Middle frontal gyrus (tissue), 1 donor: ENCODE measurements around the gene MIER3.
"Not testable (repeated sequence)": the region's sequence is repeated elsewhere in the genome, so short reads cannot be mapped to it uniquely, and the experiment has no call there.

Source experiments
- DNase-seq: peaks from one replicate; pipeline ENCODE4 v3.0.0-alpha.2; 2015; ENCODE audit warnings: low spot score; ENCODE audit errors: extremely low spot score

The MIER3 gene, protein sequence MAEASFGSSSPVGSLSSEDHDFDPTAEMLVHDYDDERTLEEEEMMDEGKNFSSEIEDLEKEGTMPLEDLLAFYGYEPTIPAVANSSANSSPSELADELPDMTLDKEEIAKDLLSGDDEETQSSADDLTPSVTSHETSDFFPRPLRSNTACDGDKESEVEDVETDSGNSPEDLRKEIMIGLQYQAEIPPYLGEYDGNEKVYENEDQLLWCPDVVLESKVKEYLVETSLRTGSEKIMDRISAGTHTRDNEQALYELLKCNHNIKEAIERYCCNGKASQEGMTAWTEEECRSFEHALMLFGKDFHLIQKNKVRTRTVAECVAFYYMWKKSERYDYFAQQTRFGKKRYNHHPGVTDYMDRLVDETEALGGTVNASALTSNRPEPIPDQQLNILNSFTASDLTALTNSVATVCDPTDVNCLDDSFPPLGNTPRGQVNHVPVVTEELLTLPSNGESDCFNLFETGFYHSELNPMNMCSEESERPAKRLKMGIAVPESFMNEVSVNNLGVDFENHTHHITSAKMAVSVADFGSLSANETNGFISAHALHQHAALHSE

DNA sequence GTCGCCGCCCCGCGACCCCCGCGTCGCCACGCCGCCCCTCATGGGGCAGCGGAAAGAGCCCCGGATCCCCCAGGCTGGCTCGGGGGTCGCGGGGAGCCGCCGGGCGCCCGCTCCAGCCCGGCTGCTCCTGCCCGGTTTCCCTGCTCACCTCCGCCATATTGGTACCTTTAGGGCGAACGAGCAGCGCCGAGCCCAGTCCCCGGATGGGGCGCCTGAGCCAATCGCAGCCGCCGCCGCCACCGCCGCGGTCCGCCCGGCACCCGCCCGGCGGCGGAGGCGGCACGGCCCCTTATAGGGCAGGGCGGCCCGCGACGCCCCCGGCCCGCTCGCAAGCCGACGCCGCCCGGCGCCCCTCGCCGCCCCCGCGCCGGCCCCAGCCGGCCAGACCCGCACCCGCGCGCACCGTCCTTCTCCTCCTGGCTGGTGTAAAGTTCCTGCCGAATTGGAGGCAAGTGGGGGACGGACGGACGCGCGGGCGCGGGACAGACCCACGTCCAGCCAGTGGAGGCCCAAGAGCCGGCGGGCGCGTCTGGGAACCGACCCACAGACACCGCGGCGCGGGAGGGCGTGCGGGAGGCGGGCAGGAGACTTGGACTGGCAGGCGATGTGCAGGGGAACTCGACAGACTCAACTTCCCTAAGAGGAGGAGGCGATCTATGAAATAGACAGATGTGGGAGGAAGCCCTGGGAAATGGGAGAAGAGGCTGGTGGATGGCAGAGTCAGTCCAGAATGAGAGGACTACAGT lies at the start of gene MIER3:
Gene MIER3 (minus strand): TSS at position 178 of the 746 bp plus-strand sequence. CDS start 21 bp downstream, at position 157.
- peak; percentile 40 for DNase-seq

DNA sequence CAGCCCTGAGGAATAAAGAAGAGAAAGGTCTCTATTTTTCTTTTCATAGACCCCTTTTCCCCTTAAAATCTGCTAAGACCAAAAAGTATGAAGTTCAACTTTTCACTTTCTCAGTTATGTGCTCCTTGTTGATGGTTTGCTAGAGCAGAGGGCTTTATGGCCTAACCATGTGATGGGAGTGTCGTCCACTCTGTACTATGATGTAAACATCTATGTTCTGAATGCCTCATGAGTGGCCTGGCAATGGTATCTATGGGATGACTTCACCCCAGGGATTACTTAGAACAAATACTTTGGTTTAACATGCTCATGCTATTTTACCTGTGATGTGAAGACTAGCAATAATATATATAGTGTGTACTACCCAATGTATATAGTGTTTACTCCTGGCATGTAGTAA lies 43.7 kb upstream of the MIER3 start:
- no peak for DNase-seq

DNA sequence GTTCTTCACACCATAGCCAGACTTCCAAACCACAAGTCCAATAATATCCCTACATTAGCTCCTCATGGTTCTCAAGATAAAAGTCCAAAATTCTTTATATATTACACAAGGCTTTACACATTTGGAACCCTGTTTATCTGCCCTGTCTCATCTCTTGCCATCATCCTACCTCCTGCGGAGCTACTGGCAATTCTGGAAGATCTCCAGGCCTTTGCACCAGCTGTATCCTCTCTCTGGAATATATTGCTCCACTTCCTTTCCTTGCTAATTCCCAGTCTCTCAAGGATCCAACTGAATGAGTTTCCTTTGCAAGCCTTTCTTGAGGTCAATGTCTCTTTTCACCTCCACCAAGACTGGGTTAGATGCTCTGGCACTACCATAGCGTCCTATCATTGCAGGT lies 41.3 kb upstream of the MIER3 start:
- no peak for DNase-seq

DNA sequence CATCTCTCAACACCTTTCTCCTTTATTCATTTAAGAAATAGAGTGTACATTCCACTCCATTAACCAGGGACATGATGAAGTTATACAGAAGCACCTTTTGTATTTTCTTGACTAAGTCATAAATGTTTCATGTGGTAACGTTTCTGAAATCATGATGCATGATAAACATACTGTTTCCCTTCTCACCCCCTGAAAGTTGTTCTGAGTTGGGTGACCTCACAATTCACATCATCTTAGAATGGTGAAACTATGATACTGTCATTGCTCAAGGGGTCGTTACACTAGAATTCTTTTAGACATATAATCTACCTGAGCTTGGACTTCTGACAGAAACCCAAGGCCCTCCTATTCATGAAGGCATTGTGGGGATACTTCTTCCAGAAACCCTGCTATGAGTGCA lies 37.8 kb upstream of the MIER3 start:
- no peak for DNase-seq

DNA sequence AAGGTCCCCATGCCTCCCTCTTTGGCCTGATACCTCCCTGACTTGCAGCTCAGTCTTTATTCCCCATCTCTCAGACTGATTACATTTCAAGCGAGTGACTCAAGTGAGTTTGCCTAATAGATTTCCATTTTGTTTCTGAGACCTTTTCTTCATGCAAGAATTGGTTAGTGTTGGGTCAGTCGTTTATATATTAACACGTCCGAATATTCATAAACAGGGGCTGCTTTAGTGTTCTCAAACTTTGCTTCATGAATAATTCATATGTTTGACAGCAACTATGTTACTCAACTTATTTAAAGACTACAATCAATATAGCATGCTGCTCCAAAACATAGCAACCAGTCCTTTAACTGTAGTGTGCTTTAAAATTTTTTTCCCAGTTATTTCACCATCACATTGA lies 36.6 kb upstream of the MIER3 start:
- DNase-seq: no peak

DNA sequence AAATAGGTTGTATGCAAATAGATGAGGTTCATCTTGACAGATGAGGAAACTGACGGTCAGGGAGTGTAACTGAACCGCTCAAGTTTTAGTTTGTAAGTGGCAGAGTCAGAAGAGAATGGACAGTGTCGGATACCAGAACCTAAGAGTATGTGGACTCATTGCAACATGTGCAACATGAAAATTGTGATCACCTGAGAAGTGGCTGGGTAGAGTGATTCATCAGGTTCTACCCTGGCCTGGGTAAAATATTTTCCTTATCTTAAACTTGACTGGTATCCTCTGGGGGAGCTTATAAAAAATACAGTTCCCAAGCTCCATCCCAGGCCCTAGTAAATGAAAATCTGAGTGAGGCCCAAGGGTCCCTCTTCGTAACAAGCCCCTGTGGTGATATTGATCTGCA lies 35.2 kb upstream of the MIER3 start:
- DNase-seq: no peak

DNA sequence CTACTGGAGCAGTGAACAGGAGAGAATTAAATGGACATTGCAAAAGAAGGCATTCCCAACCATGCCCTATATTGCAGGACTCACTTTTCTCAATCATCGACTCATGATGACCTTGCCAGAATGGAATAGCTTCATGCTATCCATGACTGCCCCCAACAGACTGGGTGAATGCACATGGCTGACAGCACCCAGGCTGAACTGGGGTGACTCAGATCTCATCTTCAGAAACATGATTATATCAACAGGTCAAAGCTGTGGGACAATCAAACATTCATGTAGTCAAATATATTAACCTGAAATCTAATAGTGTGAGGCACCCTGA lies 34.7 kb upstream of the MIER3 start:
- DNase-seq: no peak

DNA sequence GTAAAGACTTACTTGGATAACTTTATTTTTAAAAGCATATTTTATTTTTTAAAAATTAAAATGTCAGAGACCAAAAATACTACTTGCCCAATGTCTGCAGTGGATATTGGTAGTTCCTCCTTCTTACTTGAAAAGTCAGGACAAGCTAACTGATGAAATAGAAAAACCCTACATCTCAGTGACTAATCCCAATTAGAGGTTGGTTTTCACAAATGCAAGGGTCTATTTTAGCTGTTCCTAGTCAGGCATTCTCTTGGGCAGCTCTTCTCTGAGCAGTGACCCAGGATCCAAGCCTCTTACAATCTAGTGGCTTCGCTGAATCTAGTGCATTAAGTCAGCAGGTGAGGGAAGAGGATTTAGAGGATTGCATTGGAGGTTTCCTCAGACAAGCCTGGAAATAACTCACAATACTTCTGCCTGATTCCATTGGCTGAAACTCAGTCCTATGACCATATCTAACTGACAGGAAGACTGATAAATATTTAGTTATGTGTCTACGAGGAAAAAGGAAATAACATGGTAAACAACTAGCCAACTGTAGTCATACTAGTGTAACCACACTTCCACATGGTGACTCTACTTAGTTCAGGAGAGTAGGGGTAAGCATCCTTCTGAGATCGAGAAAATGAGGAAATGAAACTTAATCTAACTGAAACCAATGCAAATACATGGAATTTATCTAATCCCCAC lies 34.2 kb upstream of the MIER3 start:
- DNase-seq: no peak

DNA sequence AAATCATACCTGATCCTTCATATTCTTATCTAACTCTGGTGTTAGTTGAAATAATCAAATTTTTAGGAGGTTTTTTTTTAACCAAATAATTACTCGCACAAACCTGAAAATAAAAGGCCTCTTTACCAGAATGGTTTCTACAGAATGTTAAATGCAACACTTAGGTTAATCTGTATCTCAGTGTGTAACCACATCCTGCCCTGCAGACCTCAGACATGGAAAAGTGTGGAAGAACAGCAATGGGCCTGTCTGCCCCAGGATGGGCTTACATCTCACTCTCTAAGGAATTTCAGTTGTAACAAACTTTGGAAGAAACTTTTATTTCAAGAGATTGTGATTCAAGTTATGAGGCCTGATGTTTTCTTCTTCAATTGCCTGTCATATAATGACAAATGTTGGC lies 32.5 kb upstream of the MIER3 start:
- DNase-seq: no peak

DNA sequence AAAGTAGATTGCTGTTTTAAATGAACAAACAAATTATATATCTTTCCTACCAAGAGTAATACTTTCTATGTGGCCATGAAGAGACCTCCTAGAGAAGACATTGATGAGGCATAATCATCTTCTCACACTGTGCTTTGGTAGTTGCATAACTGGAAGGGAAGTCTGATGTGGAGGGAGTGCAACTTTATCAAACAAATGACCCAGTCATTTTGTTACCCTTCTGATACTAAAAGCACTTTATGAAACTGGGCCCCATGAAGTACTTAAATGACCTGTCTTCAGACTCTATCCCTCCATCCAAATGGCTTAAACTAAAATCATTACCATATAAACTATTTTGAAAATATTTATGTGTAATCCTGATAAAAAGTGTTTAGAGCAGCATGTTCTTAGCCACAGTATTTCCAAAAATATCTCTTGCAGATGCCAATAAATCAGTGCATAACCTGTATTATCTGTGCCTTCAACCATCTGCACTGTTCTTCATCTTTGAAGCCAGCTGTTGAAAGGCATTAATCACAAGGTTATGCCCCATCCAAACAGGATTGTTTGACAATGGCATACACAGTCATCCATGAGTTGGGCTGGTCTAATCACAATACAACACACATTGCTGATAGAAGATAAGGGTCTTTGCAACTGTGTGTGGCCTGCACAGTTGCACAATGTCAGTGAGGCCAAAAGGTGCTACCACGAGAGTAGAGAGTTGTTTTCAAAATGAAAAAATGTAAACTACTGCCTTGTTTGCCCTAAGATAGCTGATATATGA lies 31.9 kb upstream of the MIER3 start:
- no peak for DNase-seq

DNA sequence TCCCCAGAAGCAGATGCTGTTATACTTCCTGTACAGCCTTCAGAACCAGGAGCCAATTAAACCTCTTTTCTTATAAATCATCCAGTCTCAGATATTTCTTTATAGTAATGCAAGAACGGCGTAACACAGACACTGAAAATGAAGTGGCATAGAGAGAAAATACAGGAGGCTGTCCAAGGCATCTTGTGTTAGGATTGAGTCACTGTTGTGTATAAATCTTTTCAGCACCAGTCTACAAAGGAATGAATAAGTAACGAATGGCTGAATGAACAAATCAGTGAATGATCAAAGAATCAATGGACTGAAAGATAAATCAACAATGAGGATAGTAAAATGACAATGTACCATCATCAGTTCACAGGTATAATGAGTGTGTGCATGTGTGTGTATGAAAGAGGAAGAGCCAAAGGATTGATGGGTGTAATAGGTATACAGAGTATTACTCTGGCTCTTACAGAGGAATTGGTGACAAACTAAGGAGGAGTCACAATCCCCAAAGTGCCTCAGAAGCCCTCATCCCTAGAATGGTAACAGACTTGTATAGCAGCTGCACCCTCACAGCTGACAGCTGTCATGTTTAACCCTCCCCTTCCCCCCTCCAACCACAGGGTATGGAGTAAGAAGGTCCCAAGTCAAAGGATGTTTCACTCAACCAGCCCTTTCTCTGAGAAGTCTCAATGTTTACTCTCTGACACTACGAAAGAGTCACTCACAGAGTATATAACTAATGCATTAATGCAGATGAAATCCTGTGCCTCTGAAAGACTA lies 29.8 kb upstream of the MIER3 start:
- no peak for DNase-seq

DNA sequence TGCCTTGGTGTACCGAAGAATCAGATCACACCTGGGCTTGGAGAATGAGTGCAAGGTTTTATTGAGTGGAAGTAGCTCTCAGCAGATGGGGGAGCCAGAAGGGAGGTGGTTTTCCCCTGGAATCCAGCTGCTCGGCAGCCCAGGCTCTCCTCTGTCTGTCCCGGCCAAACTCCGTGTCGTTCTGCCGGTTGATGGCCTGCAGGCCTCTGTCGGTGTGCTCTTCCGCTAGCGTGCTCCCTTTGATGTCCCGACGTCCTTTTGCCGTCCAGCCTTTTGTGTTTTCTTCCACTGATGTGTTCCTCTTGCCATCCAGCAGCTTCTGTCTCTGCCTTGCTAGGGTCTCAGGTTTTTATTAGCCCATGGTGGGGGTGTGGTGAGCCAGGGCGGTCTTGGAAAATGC lies 28.0 kb upstream of the MIER3 start:
- DNase-seq: no peak

DNA sequence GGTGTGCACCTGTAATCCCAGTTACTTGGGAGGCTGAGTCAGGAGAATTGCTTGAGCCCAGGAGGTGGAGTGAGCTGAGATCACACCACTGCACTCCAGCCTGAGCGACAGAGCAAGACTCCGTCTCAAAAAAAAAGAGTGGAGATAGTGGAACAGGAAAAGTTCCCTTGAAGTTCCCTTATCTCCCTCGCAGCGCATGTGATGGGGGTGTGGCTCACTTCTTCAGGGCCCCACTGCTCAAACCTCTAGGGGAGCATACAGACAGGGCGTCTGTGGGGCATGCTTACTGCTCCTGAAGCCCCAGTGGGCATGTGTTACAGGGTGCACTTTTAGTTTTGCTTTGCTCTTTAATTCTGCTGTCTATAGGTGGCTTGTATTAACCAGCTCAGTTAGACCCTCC lies 27.6 kb upstream of the MIER3 start:
- DNase-seq: not testable (repeated sequence)

DNA sequence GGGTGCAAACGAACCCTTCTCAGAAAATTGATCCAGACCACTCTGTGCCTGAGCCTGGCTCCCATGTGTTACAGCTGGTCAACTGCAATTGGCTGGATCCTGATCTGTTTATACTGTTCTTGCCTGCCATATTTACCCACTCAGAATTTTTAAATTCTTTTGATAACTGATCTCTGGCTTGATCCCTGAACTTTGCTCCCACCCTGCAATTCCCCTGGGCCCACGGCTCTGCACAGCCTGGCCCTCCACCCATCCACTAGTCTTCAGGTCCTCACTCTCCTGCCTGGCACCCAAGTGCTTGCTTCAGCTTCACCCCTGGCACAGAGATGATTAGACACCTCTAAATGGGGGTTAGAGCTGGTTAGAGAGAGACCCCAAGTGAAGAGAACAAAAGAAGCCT lies 25.9 kb upstream of the MIER3 start:
- DNase-seq: no peak

DNA sequence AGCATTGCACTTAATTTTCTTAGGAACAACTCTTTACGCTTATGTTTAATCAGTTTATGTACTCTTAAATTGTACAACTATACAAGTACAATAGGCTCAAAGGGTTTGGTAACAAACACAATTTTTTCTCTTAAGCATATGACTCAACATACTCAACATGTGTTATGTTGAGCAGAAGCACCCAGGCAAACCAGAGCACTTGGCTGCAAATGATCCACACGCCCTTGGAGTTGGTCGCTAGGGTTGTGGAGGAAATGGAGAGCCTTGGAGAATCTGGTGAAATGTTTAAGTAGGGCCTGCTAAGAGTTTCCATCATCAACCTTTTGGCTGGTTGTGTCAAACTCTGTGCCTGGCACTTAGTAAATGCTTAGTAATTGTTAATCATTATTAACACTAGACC lies 25.1 kb upstream of the MIER3 start:
- no peak for DNase-seq

DNA sequence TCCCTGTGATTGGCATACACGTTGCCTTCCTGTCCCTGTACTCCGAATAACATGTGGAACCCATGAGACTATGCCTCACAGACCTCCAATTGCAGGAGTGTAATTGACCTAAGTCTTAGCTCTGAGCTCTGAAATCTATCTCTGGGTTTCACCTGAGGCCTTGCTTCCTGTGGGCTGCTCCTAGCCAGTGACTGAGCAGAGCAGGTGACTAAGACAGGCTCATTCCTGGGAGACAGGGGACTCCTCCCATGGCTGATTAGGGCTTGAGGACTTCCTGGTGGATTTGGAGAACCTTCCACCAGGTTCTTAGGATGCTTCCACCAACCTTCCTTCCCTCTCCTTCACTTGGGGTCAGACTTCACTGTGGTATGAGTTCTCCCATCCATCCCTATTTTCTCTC lies 22.3 kb upstream of the MIER3 start:
- DNase-seq: no peak

DNA sequence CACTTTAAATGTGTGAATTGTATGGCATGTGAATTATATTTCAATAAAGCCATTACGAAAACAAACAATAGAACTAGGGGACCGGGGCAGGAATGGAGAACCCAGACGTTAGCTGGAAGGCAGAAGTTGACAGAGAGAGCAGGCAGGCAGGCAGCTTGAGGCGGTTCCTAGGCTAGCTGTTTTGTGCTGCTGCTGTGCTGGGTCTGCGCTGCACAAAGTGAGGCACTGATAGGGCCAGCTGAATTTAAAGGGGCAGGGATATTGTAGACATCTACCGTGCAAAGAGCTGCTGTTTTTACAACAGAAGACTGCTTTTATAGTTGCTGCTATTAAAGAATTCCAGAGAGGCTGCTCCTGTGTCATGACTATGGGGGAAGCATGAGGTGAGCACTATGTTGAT lies 21.6 kb upstream of the MIER3 start:
- no peak for DNase-seq

DNA sequence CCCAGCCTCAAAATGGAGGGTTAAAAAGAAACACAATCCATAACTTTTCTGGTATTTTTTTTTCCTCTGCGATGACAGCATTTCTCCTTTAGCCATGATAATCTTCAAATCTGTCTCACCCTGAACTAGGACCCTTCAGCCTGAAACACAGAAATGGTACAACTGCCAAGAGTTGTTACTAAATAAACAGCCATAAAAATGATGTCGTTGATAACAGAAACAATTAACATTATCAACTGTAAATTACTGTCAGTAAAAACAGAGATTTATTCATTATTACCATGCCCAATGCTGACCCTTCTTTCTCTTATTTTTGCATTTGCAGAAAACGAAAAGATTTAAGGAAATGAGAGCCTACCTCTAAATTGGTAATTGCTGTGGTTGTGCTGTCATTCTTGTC lies 19.4 kb upstream of the MIER3 start:
- DNase-seq: no peak

DNA sequence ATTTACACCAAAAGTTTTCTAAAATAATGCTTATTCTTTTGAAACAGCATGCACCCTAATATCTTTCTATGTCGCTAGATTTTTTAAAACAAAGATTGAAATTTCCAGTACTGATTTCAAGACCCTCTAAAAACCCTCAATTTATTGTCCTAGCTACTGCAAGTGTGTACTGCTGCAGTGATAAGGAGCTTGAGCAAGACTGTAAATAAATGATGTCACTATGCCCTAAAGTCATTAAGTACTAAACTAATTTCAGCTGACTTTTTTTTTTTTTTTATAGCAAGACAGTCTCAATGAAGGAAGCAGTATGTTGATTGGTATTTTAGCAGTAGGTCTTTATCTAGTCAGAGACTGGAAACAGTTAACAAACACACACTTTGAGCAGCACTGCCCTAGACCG lies 12.2 kb upstream of the MIER3 start:
- no peak for DNase-seq

DNA sequence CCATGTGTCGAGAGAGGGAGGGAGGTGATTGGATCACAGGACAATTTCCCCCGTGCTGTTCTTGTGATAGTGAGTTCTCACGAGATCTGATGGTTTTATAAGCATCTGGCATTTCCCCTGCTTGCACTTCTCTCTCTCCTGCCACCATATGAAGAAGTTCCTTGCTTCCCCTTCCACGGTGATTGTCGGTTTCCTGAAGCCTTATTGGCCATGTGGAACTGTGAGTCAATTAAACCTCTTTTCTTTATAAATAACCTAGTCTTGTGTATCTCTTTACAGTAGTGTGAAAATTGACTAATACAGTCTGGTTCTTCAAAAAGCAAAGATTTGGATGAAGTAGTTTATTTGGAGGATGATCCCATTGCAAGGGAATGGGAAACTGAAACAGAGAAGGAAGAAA lies 11.3 kb upstream of the MIER3 start:
- DNase-seq: no peak

DNA sequence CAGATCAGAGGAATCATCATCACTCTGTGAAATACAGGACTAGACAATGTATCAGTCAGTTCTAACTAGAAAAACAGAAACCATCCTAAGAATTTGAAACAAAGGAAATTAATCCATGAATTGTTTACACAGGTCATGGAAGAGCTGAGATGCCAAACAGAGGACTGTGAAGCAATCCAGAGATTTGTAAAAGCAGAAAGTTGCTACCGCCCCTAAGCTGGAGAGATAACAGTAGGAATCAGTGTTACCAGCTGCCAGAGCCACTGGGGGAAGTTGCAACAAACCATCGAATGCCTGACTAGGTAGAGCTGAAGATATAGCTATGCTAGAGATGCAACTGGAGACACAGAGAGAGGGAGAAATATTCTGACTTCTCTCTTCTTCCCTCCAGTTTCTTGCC lies 10.4 kb upstream of the MIER3 start:
- DNase-seq: no peak
